ENCODE data around the gene KLK6.

- no peak for TF ChIP-seq EZH2 (IDR thresholded peaks at IDR 0.05; ENCODE audit: insufficient read depth, low read length)
- no peak for TF ChIP-seq CTCF (IDR thresholded peaks at IDR 0.05; ENCODE audit: insufficient read depth, low read depth, low read length)
These were observed 32.7 kb upstream of the KLK6 start for GRCh38 chr19:51002089-51002532.

Data from astrocyte (in vitro differentiated cells and primary cell).